Nephron (organoid): ENCODE measurements around the gene CNPY1.

Source experiments
- H3K27ac Mint-ChIP-seq, 3 experiments: 2 replicates each; pipeline ENCODE4 v1.8.0; 2020; ENCODE audit warnings: mixed read lengths in 3 of 3, mild to moderate bottlenecking in 2 of 3, moderate library complexity in 1 of 3
- H3K27me3 Mint-ChIP-seq: 2 replicates; pipeline ENCODE4 v1.8.0; 2021; ENCODE audit warnings: low read depth, mild to moderate bottlenecking, moderate library complexity, mixed read lengths
- H3K36me3 Mint-ChIP-seq: 2 replicates; pipeline ENCODE4 v1.8.0; 2020; ENCODE audit warnings: low read depth, mixed read lengths
- H3K4me1 Mint-ChIP-seq: 2 replicates; pipeline ENCODE4 v1.8.0; 2020; ENCODE audit warnings: mixed read lengths
- H3K4me3 Mint-ChIP-seq, 3 experiments: 2 replicates each; pipeline ENCODE4 v1.8.0; 2020; ENCODE audit warnings: mild to moderate bottlenecking in 3 of 3, mixed read lengths in 3 of 3, moderate library complexity in 2 of 3
- H3K9me3 Mint-ChIP-seq: 2 replicates; pipeline ENCODE4 v1.8.0; 2020; ENCODE audit warnings: mixed read lengths
- TF ChIP-seq, protein P1 (sequence below), 3 experiments: fragments of 200-600 bp; sonication (generic); IDR thresholded peaks; one replicate each; pipeline ENCODE4 v1.5.0; 2021; ENCODE audit warnings: antibody characterized with exemption in 3 of 3; ENCODE audit not compliant: unreplicated experiment in 3 of 3

Gene CNPY1

DNA sequence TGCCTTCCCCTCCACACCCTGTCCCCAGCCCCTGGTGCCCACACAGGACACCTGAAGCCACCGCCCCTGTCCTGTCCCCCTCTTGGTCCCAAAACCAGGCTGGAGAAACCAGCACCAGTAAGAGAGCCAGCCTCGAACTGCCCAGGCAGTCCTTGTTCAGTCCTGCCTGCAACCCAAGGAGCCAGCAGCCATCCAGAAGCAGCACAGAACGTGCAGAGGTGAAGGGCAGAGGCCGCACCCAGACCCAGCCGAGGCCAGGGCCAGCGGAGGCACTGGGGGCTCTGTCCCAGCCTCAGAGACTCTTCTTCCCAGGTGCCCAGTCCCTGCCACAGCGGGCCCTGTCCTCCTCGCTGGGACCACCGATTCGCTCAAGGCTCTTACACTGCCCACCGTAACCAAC lies 23.3 kb upstream of the CNPY1 start:
- no peak overlapping the region for H3K4me3 Mint-ChIP-seq
- H3K36me3 Mint-ChIP-seq: no peaks in the 10 kb centered on the region
- no peaks in the 10 kb centered on the region for H3K9me3 Mint-ChIP-seq
- peaks cover 3% of the 10 kb centered on the region for H3K4me1 Mint-ChIP-seq
- H3K27ac Mint-ChIP-seq: no peak overlapping the region
- peaks cover 23% of the 10 kb centered on the region for H3K27me3 Mint-ChIP-seq
- TF ChIP-seq, protein P1, sequence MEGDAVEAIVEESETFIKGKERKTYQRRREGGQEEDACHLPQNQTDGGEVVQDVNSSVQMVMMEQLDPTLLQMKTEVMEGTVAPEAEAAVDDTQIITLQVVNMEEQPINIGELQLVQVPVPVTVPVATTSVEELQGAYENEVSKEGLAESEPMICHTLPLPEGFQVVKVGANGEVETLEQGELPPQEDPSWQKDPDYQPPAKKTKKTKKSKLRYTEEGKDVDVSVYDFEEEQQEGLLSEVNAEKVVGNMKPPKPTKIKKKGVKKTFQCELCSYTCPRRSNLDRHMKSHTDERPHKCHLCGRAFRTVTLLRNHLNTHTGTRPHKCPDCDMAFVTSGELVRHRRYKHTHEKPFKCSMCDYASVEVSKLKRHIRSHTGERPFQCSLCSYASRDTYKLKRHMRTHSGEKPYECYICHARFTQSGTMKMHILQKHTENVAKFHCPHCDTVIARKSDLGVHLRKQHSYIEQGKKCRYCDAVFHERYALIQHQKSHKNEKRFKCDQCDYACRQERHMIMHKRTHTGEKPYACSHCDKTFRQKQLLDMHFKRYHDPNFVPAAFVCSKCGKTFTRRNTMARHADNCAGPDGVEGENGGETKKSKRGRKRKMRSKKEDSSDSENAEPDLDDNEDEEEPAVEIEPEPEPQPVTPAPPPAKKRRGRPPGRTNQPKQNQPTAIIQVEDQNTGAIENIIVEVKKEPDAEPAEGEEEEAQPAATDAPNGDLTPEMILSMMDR (IDR thresholded peaks at IDR 0.05; ENCODE audit: unreplicated experiment in 3 of 3): no peak

DNA sequence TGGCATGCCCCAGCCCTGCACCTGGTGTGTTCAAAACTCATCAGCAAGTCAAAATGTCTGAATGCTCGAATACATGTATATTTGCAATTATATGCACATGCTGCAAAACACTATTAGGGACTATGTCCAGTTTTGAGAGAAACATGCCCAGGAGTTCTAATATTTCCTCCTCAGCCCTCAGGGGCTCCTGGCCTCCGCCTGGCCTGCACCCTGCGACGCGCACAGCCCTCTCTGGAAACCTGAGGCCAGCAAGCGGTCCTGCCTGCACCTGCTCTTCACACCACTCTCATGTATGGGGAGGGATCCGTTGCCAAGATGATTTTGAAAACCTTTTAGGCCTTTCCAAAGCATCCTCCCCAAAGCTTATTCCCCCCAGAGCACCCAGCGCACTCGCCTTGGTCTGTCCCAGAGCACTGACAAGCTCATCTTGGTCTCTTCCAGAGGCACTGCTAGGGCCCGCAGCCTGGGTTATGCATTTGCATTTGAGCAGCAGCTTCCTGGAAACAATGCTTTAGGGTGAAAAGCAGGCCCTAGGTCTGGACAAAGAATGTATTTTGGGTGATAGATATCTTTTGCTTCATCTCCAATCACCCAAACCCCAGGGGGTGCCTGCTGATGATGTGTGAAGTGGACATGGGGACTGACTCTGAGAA lies 22.6 kb upstream of the CNPY1 start:
- no peak overlapping the region for H3K27ac Mint-ChIP-seq
- no peaks in the 10 kb centered on the region for H3K9me3 Mint-ChIP-seq
- no peaks in the 10 kb centered on the region for H3K36me3 Mint-ChIP-seq
- H3K4me1 Mint-ChIP-seq: no peaks in the 10 kb centered on the region
- no peak overlapping the region for H3K4me3 Mint-ChIP-seq
- TF ChIP-seq, protein P1 (IDR thresholded peaks at IDR 0.05; ENCODE audit: unreplicated experiment in 3 of 3): no peak
- peaks cover 23% of the 10 kb centered on the region for H3K27me3 Mint-ChIP-seq

DNA sequence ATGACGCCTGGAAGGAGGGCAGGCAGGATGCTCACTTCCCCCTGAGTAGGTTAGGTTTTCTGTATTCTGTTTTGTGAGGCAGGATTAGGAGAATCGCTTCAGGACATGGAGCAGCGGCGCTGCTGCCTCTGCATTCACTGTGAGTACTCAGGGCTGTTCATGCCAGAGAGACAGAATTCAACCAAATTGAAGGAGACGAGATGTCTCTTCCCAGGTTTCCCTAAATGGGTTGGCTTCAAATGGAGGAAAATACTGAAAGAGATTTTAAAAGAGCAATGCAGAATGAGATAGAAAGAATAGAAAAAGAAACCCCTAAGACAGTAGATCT lies 21.9 kb upstream of the CNPY1 start:
- Mint-ChIP-seq H3K27me3 (peaks cover 23% of the 10 kb centered on the region), H3K27ac (no peak overlapping the region), H3K9me3 (no peaks in the 10 kb centered on the region), H3K36me3 (no peaks in the 10 kb centered on the region), H3K4me1 (no peaks in the 10 kb centered on the region), H3K4me3 (no peak overlapping the region)
- TF ChIP-seq, protein P1 (IDR thresholded peaks at IDR 0.05; ENCODE audit: unreplicated experiment in 3 of 3): no peak

DNA sequence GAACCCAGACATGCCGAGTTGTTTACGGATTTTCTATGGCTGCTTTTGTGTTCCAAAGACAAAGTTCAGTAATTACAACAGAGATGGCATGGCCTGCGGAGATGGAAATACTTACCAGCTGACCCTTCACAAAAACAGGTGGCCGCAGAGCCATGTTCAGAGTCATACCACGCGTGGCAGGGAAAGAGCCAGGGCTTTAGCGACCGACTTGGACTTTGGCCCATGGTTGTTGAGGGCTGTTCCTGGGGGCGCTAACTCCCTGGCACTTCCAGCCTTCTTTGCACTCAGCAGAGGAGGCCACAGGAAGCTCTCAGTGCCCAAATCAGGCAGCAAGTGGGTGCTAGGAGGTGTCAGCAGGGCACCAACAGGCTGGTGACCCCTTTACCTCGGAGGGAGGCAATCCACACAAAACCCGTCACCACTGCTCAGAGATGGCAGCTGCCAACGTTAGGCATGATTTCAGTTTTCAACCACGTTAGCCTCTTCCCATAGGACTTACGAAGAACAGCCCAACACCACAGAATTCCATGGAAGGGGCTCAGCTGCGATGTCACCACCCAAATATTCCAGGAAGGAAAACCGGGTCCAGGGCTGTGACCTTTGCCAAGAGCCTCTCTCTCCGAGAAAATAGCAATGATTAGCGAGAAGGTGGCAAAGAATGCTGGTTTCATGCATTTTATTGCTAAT lies 21.4 kb upstream of the CNPY1 start:
- H3K36me3 Mint-ChIP-seq: no peaks in the 10 kb centered on the region
- no peaks in the 10 kb centered on the region for H3K9me3 Mint-ChIP-seq
- TF ChIP-seq, protein P1 (IDR thresholded peaks at IDR 0.05; ENCODE audit: unreplicated experiment in 3 of 3): no peak
- no peak overlapping the region for H3K27ac Mint-ChIP-seq
- peaks cover 22% of the 10 kb centered on the region for H3K27me3 Mint-ChIP-seq
- no peak overlapping the region for H3K4me3 Mint-ChIP-seq
- no peaks in the 10 kb centered on the region for H3K4me1 Mint-ChIP-seq

DNA sequence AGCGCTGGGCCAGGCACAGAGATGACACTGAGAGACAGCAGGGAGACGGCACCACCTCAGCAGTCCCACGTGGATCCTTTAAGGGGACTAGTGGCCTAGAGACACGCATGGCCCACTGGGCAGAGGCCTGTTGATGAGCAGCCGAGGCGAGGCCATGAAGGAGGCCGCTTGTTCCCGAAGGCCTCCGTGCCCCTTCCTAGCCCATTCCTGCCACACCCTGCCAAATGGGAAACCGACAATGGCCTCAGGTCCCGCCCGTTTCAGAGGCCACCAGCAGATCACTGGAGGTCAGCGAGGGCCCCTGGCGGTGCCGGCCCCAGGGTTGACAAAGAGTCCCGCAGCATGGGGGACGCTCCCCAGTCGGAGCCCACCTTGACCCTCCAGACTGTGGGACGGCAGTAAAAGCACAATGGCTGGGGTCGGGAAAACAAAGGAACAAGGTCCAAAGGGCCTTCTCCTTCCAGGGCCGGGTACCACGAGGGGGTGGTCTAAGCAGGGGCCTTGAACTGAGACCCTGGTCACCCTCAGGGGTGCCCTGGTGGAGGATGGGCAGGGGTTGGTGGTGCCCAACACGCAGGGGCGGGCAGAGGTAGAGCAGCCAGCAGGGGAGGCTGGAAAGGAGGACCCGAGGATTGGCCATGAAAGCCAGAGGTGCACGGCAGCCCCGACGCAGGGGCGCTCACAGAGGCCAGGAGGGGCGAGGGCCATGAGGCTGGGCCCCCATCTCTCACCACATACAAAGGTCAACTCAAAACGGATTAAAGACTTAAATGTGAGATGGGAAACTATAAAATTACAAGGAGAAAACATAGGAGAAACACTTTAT lies 19.9 kb upstream of the CNPY1 start:
- H3K4me1 Mint-ChIP-seq: no peaks in the 10 kb centered on the region
- no peaks in the 10 kb centered on the region for H3K36me3 Mint-ChIP-seq
- TF ChIP-seq, protein P1 (IDR thresholded peaks at IDR 0.05; ENCODE audit: unreplicated experiment in 3 of 3): no peak
- H3K27me3 Mint-ChIP-seq: peaks cover 17% of the 10 kb centered on the region
- no peak overlapping the region for H3K27ac Mint-ChIP-seq
- no peak overlapping the region for H3K4me3 Mint-ChIP-seq
- H3K9me3 Mint-ChIP-seq: no peaks in the 10 kb centered on the region
